H1 (cell line): Measurements from ENCODE around the gene KRT8. TPM values are rescaled to one million over a fixed set of nuclear protein-coding genes. Genes with fewer than 3 reads are reported as not detected.

Experiments used
- GABPA ChIP-seq: IDR thresholded peaks from 2 replicates; pipeline ENCODE4 v1.6.1; 2011; ENCODE audit warnings: mild to moderate bottlenecking, low read length, moderate library complexity, borderline replicate concordance; ENCODE audit not compliant: insufficient read depth
- HDAC2 ChIP-seq, 2 experiments: fragments of 300-600 bp in 1 of 2; sonication (generic) in 1 of 2; IDR thresholded peaks; 2 replicates each; pipeline ENCODE4 v1.6.1; 2011 to 2012; ENCODE audit warnings: low read depth in 2 of 2, low read length in 2 of 2, mild to moderate bottlenecking in 2 of 2, moderate library complexity in 2 of 2, borderline replicate concordance in 1 of 2, inconsistent platforms in 1 of 2
- RBBP5 ChIP-seq: IDR thresholded peaks from 2 replicates; pipeline ENCODE4 v1.7.1; 2012; ENCODE audit warnings: low read depth, mild to moderate bottlenecking, inconsistent platforms, low read length, moderate library complexity, borderline replicate concordance
- SUZ12 ChIP-seq: fragments of 200-600 bp; sonication (generic); IDR thresholded peaks from 2 replicates; pipeline ENCODE4 v1.6.1; 2012; ENCODE audit warnings: mild to moderate bottlenecking, inconsistent platforms, low read length, moderate library complexity, mixed read lengths
- YY1 ChIP-seq: IDR thresholded peaks from 2 replicates; pipeline ENCODE4 v1.6.1; 2011; ENCODE audit warnings: low read depth, mild to moderate bottlenecking, low read length
- polyA plus RNA-seq, 7 experiments: library from polyadenylated mRNA; depleted of rRNA in 3 of 7; stranded (reverse) in 5 of 7; unstranded in 2 of 7; fragments of >200 nt in 5 of 7; fragments of 200-250 nt in 2 of 7; gene quantifications; 1 replicate in 5 of 7; 2 replicates in 1 of 7; 4 replicates in 1 of 7; pipeline versions ENCODE4 v1.2.1 to v1.2.3, GENCODE V29; 2011 to 2013; ENCODE audit warnings: missing spikeins in 2 of 7, mixed read lengths in 2 of 7
- total RNA-seq: library from RNA; stranded (reverse); fragmentation: NEBNext Ultra II Directional; extraction: Animal tissue kit (Norgen Biotek cat#: 25700); gene quantifications from 2 replicates; pipeline ENCODE4 v1.2.1, GENCODE V29; 2021

KRT8 gene
- total and polyA plus RNA-seq, 2 of the 8 experiments (the other 6 are each of a cell fraction or from before 2014, with no cell fraction given) = 280 to 290 TPM

DNA sequence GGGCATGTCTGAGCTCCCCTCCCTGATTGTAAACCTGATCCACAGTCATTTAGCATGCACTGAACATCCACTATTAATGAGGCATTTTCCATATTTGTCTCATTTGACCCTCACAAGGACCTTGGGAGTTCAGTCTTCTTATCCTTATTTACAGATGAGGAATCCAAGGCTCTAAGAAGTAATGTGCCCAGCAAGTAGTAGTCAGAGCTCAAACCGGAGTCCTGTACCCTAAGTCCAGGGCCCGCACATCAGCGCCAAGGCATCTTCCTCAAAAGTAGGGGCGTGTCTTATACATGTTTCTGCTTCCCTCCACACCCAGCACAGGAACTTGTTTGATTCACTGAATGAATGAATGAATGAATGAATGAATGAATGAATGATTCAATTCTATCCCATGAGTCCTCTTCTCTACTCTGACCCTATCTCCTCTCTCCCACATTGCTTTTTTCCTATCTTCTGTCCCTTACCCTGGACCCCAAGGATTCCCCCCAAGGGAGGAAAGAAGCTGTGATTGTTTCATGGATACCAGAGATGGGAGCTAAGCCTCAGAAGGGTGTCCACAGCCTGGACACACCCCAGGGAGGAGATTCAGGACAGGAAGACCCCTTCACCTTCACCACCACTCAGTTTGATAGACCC lies 21.8 kb upstream of the KRT8 start (continued):
- TF ChIP-seq HDAC2 (IDR thresholded peaks at IDR 0.05; ENCODE audit: borderline replicate concordance in 1 of 2, low read depth in 2 of 2, low read length in 2 of 2) (no peak), RBBP5 (no peak), YY1 (no peak), GABPA (no peak), SUZ12 (no peak)
- TF ChIP-seq, all 59 proteins: peak for 0
